Measurements from ENCODE around the gene CMTM8.

DNA sequence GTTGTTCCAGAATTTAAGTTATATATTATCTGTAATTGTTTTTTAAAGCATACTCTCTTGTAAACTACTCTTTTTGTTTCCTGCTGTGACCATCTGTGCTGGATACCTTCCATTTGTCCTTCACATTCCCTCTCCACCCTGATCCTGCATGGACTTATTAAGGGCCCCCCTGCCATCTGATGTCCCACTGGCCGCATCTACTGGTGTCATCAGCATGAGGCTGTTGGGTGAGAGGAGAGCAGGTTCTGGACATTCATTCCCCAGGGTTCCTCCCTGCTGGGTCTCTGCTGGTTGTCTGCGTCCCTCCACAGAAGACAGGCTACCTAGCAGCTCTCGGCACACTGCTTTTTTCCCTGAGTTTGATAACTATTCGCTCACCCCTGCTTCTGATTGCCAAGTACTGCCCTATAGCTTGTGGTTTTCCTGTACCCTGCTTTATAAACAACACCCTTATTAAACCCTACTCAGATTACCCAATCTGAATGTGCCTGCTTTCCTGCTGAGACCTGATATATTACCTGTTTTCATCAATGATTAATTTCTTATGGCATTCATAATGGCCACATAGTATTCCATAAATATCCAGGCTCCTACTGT, 7.7 kb downstream of the CMTM8 start:
- TF ChIP-seq TAF1 (IDR thresholded peaks at IDR 0.05; ENCODE audit: low read depth, low read length) (no peak), POLR2A (IDR thresholded peaks at IDR 0.05; ENCODE audit: low read depth, low read length) (no peak), POLR2AphosphoS5 (IDR thresholded peaks at IDR 0.05; ENCODE audit: low read depth, low read length) (no peak)

Measured in GM12891 (cell line).